Activated CD8-positive, alpha-beta memory T cell treated with anti-CD3 and anti-CD28 coated beads, Interleukin-2, amount 10 ng/mL, durations not matched to agents 7 days and 5 days (primary cell): Measurements from ENCODE around the gene FA2H. TPM values are rescaled to one million over a fixed set of nuclear protein-coding genes. Genes with fewer than 3 reads are reported as not detected.
A peak's percentile ranks its signal among the peaks of the same experiment; 100 is the strongest.

ENCODE experiments used
- ATAC-seq: fragments of 150-1000 bp; cut with Tn5 transposase; one replicate; pipeline ENCODE4 v1.10.0; 2021; ENCODE audit warnings: moderate library complexity
- CTCF ChIA-PET: fragments of 350-600 bp; sonication (Branson Sonifier 250); formaldehyde crosslinking; loops from one replicate; lab custom pipeline; 2021; ENCODE audit warnings: antibody characterized with exemption; lab: Charles Lee
- DNase-seq: peaks from one replicate; pipeline ENCODE4 v3.0.0-alpha.2; 2020
- H3K27ac Mint-ChIP-seq: one replicate; pipeline ENCODE4 v1.8.0; 2021; ENCODE audit warnings: mild to moderate bottlenecking, mixed read lengths
- H3K27me3 Mint-ChIP-seq: one replicate; pipeline ENCODE4 v1.8.0; 2021; ENCODE audit warnings: mixed read lengths
- H3K36me3 Mint-ChIP-seq: one replicate; pipeline ENCODE4 v1.8.0; 2021; ENCODE audit warnings: mild to moderate bottlenecking, mixed read lengths
- H3K4me1 Mint-ChIP-seq: one replicate; pipeline ENCODE4 v1.8.0; 2021; ENCODE audit warnings: mixed read lengths
- H3K4me3 Mint-ChIP-seq: one replicate; pipeline ENCODE4 v1.8.0; 2021; ENCODE audit warnings: mild to moderate bottlenecking, moderate library complexity, mixed read lengths
- H3K9me3 Mint-ChIP-seq: one replicate; pipeline ENCODE4 v1.8.0; 2022; ENCODE audit warnings: low read depth, mixed read lengths
- total RNA-seq, 2 experiments: library from RNA; stranded (reverse); gene quantifications; one replicate each; pipeline ENCODE4 v1.2.3, GENCODE V29; 2021

The FA2H gene
- total RNA-seq, 2 experiments from 2014 or later: 0.29 TPM; not detected in 1

GRCh38 chr16:74666425-74667254 is 108.0 kb downstream of the FA2H start, which contains the start of gene RFWD3:
RFWD3 (minus strand) TSS chr16:74666877; CDS start chr16:74661449, 5,428 bp downstream.
- peaks cover 38% of the 10 kb centered on the region for H3K36me3 Mint-ChIP-seq
- CTCF ChIA-PET: interaction anchor here (0.7 to 2.5 kb wide), 9 partner anchors 11 to 614 kb away, joined by 3 to 11 read pairs (median 4); no protein-coding TSS in a partner anchor
- peak within 1 kb of the TSS; percentile 97 for H3K27ac Mint-ChIP-seq
- no peaks in the 10 kb centered on the region for H3K27me3 Mint-ChIP-seq
- DNase-seq (peak; percentile 99), ATAC-seq (peak; percentile 99)
- peaks cover 49% of the 10 kb centered on the region for H3K4me1 Mint-ChIP-seq
- peak within 1 kb of the TSS; percentile 80 for H3K4me3 Mint-ChIP-seq
- no peaks in the 10 kb centered on the region for H3K9me3 Mint-ChIP-seq

GRCh38 chr16:74666010-74666421 is 108.6 kb downstream of the FA2H start:
- CTCF ChIA-PET: interaction anchor here (1.4 to 2.5 kb wide), 3 partner anchors 10 to 28 kb away, joined by 4 to 11 read pairs (median 9); no protein-coding TSS in a partner anchor
- peak overlapping the region; percentile 80 for H3K4me3 Mint-ChIP-seq
- H3K4me1 Mint-ChIP-seq: peaks cover 53% of the 10 kb centered on the region
- peaks cover 40% of the 10 kb centered on the region for H3K36me3 Mint-ChIP-seq
- no peaks in the 10 kb centered on the region for H3K9me3 Mint-ChIP-seq
- H3K27ac Mint-ChIP-seq: peak overlapping the region; percentile 97
- no peak for DNase-seq
- ATAC-seq: no peak
- H3K27me3 Mint-ChIP-seq: no peaks in the 10 kb centered on the region

Other genes starting within 250 kb of the FA2H start
- gene GLG1, start 167.7 kb downstream of the FA2H start, total RNA-seq: 10 to 100 TPM; 74.0 to 86.9 TPM
- 100 to 1,000 TPM; 121 to 162 TPM for gene RFWD3, start 107.9 kb downstream of the FA2H start, total RNA-seq
- gene MLKL, start 74.0 kb downstream of the FA2H start, total RNA-seq: 10 to 100 TPM; 26.1 to 35.5 TPM
- 10 to 100 TPM; 59.0 to 74.6 TPM for gene WDR59, start 210.3 kb upstream of the FA2H start, total RNA-seq
- 10 to 100 TPM; 16.1 to 22.5 TPM for gene ZNRF1, start 224.2 kb upstream of the FA2H start, total RNA-seq